HG03520 (cell line): ENCODE results near the gene POR.

Source experiments
- ATAC-seq: cut with Tn5 transposase; IDR thresholded peaks from one replicate; pipeline ENCODE4 v1.9.1; 2021; ENCODE audit warnings: mild to moderate bottlenecking, moderate library complexity; ENCODE audit not compliant: unreplicated experiment

Gene POR

GRCh38 chr7:75950111-75950681 is 35.2 kb downstream of the POR start:
- ATAC-seq: no peak

GRCh38 chr7:75951506-75951905 is 36.6 kb downstream of the POR start:
- no peak for ATAC-seq

- no peak for ATAC-seq
These were observed 38.5 kb downstream of the POR start for GRCh38 chr7:75953431-75953830.

- no peak for ATAC-seq
These were observed 39.0 kb downstream of the POR start for GRCh38 chr7:75953931-75954330.

GRCh38 chr7:75955331-75955955 is 40.5 kb downstream of the POR start:
- ATAC-seq: no peak

- no peak for ATAC-seq
These were observed 42.2 kb downstream of the POR start for GRCh38 chr7:75957021-75957736.

GRCh38 chr7:75958802-75959543 is 44.0 kb downstream of the POR start:
- no peak for ATAC-seq

- no peak for ATAC-seq
These were observed 45.4 kb downstream of the POR start for GRCh38 chr7:75960372-75960771.

GRCh38 chr7:75961218-75961617 is 46.3 kb downstream of the POR start:
- no peak for ATAC-seq

- ATAC-seq: no peak
These were observed 47.8 kb downstream of the POR start for GRCh38 chr7:75962607-75963380.

- no peak for ATAC-seq
These were observed 48.5 kb downstream of the POR start for GRCh38 chr7:75963381-75963995.

GRCh38 chr7:75965617-75966016 is 50.7 kb downstream of the POR start:
- no peak for ATAC-seq

- ATAC-seq: no peak
These were observed 51.4 kb downstream of the POR start for GRCh38 chr7:75966190-75966961.

- no peak for ATAC-seq
These were observed 52.1 kb downstream of the POR start for GRCh38 chr7:75967055-75967454.

- ATAC-seq: no peak
These were observed 52.6 kb downstream of the POR start for GRCh38 chr7:75967487-75967997.

- no peak for ATAC-seq
These were observed 53.1 kb downstream of the POR start for GRCh38 chr7:75968012-75968411.

- ATAC-seq: no peak
These were observed 53.6 kb downstream of the POR start for GRCh38 chr7:75968561-75969001.

- ATAC-seq: no peak
These were observed 54.2 kb downstream of the POR start for GRCh38 chr7:75969182-75969581.

GRCh38 chr7:75969704-75970498 is 54.9 kb downstream of the POR start:
- no peak for ATAC-seq
